HT1080 (cell line): ENCODE data around the gene FAM98C. TPM values are rescaled to one million over a fixed set of nuclear protein-coding genes. Genes with fewer than 3 reads are reported as not detected.
A peak's percentile ranks its signal among the peaks of the same experiment; 100 is the strongest.
"Not testable (repeated sequence)": the region's sequence is repeated elsewhere in the genome, so short reads cannot be mapped to it uniquely, and the experiment has no call there.

ENCODE experiments used
- DNase-seq: peaks from one replicate; pipeline ENCODE4 v3.0.0-alpha.2; 2015; ENCODE audit warnings: low read depth
- polyA plus RNA-seq, 2 experiments: library from polyadenylated mRNA; depleted of rRNA; stranded (reverse); fragments of >200 nt; gene quantifications; 2 replicates each; pipeline ENCODE4 v1.2.3, GENCODE V29; 2015
- total RNA-seq: library from RNA; depleted of rRNA; stranded (reverse); fragments of >200 nt; shearing (Covaris generic); gene quantifications from 2 replicates; pipeline ENCODE4 v1.2.3, GENCODE V29; 2014; rRNA removed

Gene FAM98C
- total RNA-seq = 14.3 and 16.2 TPM in 2 replicates
- polyA plus RNA-seq (2015; cell fraction: cytosol; rRNA removed) = 12.5 and 13.3 TPM in 2 replicates
- 21.4 and 25.6 TPM in 2 replicates for polyA plus RNA-seq (2015; cell fraction: nucleus; rRNA removed)

GRCh38 chr19:38402967-38403674 lies at the start of gene FAM98C:
FAM98C (plus strand) TSS chr19:38403093; CDS start chr19:38403154, 61 bp downstream.
- peak; percentile 94 for DNase-seq

GRCh38 chr19:38355728-38356725 lies 46.9 kb upstream of the FAM98C start:
- DNase-seq = no peak

DNA sequence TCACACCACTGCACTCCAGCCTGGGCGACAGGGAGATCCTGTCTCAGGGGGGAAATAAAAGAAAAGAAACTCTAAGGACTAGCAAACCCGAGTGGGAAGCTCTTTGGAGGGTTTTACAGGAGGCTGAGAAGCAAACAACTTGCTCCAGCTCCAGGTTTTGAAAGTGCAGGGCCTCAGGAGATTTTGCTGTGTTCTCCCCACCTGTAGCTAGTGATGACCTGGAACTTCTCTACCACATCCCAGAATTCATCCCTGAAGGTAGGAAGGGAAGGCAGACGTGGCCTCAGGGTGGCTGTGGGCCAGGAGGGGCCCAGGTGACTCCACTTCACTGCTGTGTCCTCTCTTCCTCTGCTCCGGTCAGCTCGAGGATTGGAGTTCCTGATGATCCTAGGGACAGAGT lies 44.8 kb upstream of the FAM98C start:
- DNase-seq = no peak

GRCh38 chr19:38359242-38360021 lies 43.5 kb upstream of the FAM98C start:
- no peak for DNase-seq

GRCh38 chr19:38360351-38360750 lies 42.5 kb upstream of the FAM98C start:
- DNase-seq = no peak

- no peak for DNase-seq
Observed at GRCh38 chr19:38360839-38361631, 41.9 kb upstream of the FAM98C start.

- no peak for DNase-seq
Observed at GRCh38 chr19:38361633-38362075, 41.2 kb upstream of the FAM98C start.

DNA sequence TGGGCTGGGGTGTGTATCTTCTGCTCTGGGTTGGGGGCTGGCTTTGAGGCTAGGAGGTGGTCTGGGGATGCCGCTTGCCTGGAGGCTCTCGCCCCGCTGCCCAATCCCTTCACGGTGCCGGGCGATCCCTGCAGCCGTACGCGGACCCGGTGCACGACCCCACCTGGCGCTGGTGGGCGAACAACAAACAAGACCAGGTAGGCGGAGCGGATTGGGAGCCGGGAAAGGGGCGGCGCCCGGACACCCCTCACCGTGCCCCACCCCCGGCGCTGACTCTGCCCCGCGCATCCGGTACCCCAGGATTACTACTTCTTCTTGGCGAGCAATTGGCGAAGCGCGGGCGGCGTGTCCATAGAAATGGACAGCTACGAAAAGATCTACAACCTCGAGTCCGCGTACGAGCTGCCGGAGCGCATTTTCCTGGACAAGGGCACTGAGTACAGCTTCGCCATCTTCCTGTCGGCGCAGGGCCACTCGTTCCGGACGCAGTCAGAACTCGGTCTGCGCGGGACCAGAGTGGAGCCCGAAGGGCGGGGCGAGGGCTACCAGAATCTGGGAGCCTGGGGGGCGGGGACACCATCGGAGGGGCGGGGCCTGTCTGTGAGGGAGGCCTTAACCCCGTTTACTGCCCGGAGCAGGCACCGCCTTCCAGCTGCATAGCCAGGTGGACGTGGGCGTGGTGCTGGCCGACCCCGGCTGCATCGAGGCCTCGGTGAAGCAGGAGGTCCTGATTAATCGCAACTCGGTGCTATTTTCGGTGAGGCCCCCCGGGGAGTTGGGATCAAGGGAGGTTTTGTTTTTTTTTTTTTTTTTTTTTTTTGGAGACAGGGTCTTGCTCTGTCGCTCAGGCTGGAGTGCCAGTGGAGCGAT lies 40.6 kb upstream of the FAM98C start:
- DNase-seq = no peak

DNA sequence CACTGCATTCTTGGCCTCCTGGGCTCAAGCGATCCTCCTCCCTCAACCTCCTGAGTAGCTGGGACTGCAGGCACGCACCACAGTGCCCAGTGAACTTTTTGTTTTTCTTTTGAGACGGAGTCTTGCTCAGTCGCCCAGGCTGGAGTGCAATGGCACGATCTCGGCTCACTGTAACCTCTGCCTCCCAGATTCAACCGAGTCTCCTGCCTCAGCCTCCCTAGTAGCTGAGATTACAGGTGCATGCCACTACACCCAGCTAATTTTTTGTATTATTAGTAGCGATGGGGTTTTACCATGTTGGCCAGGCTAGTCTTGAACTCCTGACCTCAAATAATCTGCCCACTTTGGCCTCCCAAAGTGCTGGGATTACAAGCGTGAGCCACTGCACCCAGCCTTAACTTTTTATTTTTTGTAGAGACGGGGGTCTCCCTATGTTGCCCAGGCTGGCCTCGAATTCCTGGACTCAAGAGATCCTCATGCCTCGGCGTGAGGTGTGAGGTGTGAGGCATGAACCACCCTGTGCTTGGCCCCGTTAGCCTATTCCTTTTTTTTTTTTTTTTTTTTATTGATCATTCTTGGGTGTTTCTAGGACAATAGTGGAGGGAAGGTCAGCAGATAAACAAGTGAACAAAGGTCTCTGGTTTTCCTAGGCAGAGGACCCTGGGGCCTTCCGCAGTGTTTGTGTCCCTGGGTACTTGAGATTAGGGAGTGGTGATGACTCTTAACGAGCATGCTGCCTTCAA lies 39.8 kb upstream of the FAM98C start:
- not testable (repeated sequence) for DNase-seq

DNA sequence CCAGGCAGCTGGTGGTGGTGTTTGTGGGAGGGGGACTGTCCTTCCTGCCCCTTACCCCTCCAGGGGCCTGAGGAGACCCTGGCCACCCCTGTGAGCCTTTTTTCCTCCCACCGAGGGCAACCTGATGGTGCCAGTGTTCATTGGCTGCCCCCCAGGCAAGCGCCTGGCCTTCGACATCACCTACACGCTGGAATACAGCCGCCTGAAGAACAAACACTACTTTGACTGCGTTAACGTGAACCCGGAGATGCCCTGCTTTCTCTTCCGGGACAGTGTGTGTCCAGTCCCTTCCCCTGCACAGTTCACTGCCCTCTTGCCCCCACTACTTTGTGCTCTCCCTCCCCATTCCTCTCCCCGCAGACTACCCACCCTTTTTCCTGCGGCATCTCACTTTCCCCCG lies 35.9 kb upstream of the FAM98C start:
- no peak for DNase-seq

GRCh38 chr19:38369584-38369983 lies 33.3 kb upstream of the FAM98C start:
- no peak for DNase-seq

GRCh38 chr19:38370299-38370698 lies 32.6 kb upstream of the FAM98C start:
- no peak for DNase-seq

DNA sequence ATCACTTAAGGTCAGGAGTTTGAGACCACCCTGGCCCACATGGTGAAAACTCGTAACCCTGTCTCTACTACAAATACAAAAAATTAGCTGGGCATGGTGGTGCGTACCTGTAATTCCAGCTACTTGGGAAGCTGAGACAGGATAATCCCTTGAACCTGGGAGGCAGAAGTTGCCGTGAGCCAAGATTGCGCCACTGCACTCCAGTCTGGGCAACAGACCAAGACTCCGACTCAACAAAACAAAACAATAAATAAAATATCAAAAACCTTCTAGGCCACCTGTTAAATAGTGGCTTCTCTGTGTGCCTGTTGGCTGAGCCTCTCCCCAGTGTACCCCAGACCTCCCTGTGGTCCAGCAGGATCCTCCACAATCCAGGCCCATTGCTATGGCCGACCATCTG lies 31.8 kb upstream of the FAM98C start:
- no peak for DNase-seq

DNA sequence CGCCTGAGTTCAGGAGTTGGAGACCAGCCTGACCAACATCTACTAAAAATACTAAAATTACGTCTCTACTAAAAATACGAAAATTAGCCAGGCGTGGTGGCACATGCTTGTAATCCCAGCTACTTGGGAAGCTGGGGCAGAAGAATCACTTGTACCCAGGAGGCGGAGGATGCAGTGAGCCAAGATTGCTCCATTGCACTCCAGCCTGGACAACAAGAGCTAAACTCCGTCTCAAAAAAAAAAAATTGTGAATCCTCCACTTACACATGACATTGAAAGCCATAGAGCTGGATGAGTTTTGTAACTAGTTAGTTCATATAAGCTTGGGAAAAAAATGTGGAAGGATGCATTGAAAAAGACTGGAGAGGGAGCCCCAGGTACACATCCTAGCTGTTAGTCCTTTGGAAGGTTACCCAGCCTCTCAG lies 29.0 kb upstream of the FAM98C start:
- no peak for DNase-seq

DNA sequence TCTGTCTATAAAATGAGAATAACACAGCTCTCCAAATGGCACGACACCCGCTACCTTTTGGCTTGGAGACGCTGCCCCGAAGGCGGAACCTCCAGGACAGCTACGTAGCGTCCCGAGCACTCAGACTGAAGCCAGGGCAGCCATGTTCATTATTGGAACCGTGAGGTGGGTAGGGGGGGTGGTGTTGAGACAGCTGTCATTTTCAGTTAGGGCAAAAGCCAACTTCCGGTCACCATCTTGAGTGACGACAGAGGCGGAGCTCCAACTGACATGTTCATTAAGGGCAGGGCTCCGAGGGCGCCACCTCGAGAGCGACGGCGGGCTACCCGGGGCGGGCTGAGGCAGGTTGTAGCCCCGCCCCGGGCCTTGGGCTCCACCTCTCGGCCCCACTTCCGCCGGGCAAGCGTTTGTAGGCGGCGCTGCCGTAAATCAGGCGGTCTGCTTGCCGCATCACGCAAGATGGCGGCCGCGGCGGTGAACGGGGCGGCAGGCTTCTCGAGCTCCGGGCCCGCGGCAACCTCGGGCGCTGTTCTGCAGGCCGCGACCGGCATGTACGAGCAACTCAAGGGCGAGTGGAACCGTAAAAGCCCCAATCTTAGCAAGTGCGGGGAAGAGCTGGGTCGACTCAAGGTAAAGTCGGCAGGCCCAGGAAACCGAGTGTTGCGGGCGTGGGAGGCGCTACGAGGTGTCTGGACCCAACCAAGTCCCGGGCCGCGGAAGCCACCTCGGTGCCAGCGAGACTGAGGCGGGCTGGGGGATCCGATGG lies 28.4 kb upstream of the FAM98C start, which contains the start of gene PSMD8:
TSS of gene PSMD8 (plus strand) at position 240 of the 766 bp plus-strand sequence. CDS start at position 271, 31 bp downstream.
- DNase-seq = peak; percentile 99

- DNase-seq = no peak
Observed at GRCh38 chr19:38375098-38375493, 27.8 kb upstream of the FAM98C start.

DNA sequence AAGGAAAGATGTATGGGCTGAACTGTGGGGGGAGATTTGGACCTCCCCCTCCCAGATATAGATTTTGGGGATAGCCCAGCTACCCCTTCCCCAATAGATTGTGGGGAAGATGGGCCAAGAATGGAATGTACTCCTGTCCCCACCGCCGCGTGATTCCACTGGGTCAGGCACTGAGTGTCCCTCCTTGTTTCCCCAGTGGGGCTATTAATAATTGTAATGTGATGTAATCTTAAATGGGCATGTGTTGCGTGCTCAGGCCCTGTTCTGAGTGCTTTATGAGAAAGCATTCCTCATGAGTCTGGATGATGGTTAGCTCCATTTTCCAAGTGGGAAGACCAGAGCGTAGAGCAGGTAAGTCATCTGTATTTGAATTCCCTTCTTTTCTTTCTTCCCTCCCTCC lies 27.1 kb upstream of the FAM98C start:
- DNase-seq = no peak

GRCh38 chr19:38376576-38376975 lies 26.3 kb upstream of the FAM98C start:
- no peak for DNase-seq
